Measurements from ENCODE around the gene MACROD2.

DNA sequence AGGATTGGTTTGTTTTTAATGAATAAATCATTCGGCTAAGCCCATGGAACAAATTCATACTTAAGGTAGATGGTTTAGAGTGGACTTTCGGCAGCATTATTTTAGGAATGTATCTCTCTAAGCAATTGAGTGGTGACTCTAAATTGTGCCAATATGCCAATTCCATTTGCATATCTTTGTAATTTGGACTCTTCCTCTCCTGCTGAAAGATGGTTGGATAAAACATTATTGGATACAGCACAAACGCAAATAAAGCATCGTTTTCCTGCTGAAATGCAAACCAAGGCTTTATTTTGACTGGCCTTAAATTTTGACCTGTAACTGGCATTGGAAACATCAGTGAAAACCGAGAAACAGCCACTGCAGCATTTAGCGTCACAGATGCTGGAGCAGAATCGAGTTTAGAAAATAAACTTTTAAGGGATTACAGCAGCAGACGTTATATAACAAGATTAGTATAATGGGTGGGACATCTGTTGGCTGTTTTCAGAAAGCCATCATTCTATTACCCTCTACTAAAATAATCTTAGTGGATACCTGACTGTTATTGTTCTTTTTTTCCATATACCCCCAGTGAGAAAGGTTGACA is 1852.0 kb downstream of the MACROD2 start:
- TF ChIP-seq, protein P1, sequence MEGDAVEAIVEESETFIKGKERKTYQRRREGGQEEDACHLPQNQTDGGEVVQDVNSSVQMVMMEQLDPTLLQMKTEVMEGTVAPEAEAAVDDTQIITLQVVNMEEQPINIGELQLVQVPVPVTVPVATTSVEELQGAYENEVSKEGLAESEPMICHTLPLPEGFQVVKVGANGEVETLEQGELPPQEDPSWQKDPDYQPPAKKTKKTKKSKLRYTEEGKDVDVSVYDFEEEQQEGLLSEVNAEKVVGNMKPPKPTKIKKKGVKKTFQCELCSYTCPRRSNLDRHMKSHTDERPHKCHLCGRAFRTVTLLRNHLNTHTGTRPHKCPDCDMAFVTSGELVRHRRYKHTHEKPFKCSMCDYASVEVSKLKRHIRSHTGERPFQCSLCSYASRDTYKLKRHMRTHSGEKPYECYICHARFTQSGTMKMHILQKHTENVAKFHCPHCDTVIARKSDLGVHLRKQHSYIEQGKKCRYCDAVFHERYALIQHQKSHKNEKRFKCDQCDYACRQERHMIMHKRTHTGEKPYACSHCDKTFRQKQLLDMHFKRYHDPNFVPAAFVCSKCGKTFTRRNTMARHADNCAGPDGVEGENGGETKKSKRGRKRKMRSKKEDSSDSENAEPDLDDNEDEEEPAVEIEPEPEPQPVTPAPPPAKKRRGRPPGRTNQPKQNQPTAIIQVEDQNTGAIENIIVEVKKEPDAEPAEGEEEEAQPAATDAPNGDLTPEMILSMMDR (conservative IDR thresholded peaks at IDR 0.05) = no peak
- no peak for TF ChIP-seq ZFX (IDR thresholded peaks at IDR 0.05)
